Left ventricle myocardium inferior (tissue), 1 donor: Measurements from ENCODE around the gene MYH9. TPM values are rescaled to one million over a fixed set of nuclear protein-coding genes. Genes with fewer than 3 reads are reported as not detected.
"Not testable (repeated sequence)": the region's sequence is repeated elsewhere in the genome, so short reads cannot be mapped to it uniquely, and the experiment has no call there.

Source experiments
- DNase-seq: peaks from one replicate; pipeline ENCODE4 v3.0.0-alpha.2; 2020
- H3K27ac ChIP-seq: fragments of 200-600 bp; replicated peaks from 2 replicates; pipeline ENCODE4 v1.8.0; 2021
- H3K27me3 ChIP-seq: fragments of 200-600 bp; 2 replicates; pipeline ENCODE4 v1.8.0; 2021; ENCODE audit warnings: low read depth
- H3K36me3 ChIP-seq: fragments of 200-600 bp; 2 replicates; pipeline ENCODE4 v1.8.0; 2021
- H3K4me1 ChIP-seq: fragments of 200-600 bp; 2 replicates; pipeline ENCODE4 v1.8.0; 2021
- H3K4me3 ChIP-seq: fragments of 200-600 bp; 2 replicates; pipeline ENCODE4 v1.8.0; 2021; ENCODE audit warnings: mild to moderate bottlenecking, moderate library complexity
- H3K9me3 ChIP-seq: fragments of 200-600 bp; replicated peaks from 2 replicates; pipeline ENCODE4 v1.8.0; 2021
- CTCF ChIP-seq: fragments of 200-600 bp; IDR thresholded peaks from 2 replicates; pipeline ENCODE4 v1.8.0; 2021; ENCODE audit warnings: antibody characterized with exemption, mild to moderate bottlenecking, borderline replicate concordance
- intact Hi-C: fragments of 100-400 bp; cut with micrococcal nuclease; formaldehyde crosslinking; loops from one replicate; pipeline ENCODE4 v1.11.0; 2022
- total RNA-seq: library from RNA; stranded (reverse); fragmentation: NEBNext Ultra II Directional; extraction: Animal tissue kit (Norgen Biotek cat#: 25700); gene quantifications from one replicate; pipeline ENCODE4 v1.2.1, GENCODE V29; 2021
- donor health status: DM: no; HTN: yes; CAD: no; lungs with severe emphysema.

The MYH9 gene
- total RNA-seq, 1 donor from 2014 or later = 150 TPM

- no peaks in the 10 kb centered on the region for H3K9me3 ChIP-seq
- intact Hi-C loops = no loop called here
- peak; percentile 13 for DNase-seq
- H3K36me3 ChIP-seq = peaks cover 90% of the 10 kb centered on the region
- no peaks in the 10 kb centered on the region for H3K4me1 ChIP-seq
- no peak for TF ChIP-seq CTCF
- H3K4me3 ChIP-seq = no peak overlapping the region
- H3K27me3 ChIP-seq = no peaks in the 10 kb centered on the region
- H3K27ac ChIP-seq = no peak overlapping the region
These were observed 94.0 kb downstream of the MYH9 start for GRCh38 chr22:36293606-36294292.

- H3K4me3 ChIP-seq = no peak overlapping the region
- H3K36me3 ChIP-seq = peaks cover 90% of the 10 kb centered on the region
- peak overlapping the region; percentile 1 for H3K27ac ChIP-seq
- no peaks in the 10 kb centered on the region for H3K4me1 ChIP-seq
- peak; percentile 8 for DNase-seq
- no peak for TF ChIP-seq CTCF
- intact Hi-C loops = no loop called here
- no peaks in the 10 kb centered on the region for H3K9me3 ChIP-seq
- H3K27me3 ChIP-seq = no peaks in the 10 kb centered on the region
These were observed 94.8 kb downstream of the MYH9 start for GRCh38 chr22:36292823-36293530.

- H3K4me1 ChIP-seq = peaks cover 1% of the 10 kb centered on the region
- DNase-seq = peak; percentile 15
- intact Hi-C loops = no loop called here
- H3K36me3 ChIP-seq = peaks cover 90% of the 10 kb centered on the region
- TF ChIP-seq CTCF = no peak
- no peak overlapping the region for H3K4me3 ChIP-seq
- peak overlapping the region; percentile 1 for H3K27ac ChIP-seq
- H3K27me3 ChIP-seq = no peaks in the 10 kb centered on the region
- no peaks in the 10 kb centered on the region for H3K9me3 ChIP-seq
These were observed 95.7 kb downstream of the MYH9 start for GRCh38 chr22:36291831-36292740.

GRCh38 chr22:36290391-36291075 is 97.2 kb downstream of the MYH9 start:
- peaks cover 90% of the 10 kb centered on the region for H3K36me3 ChIP-seq
- peaks cover 17% of the 10 kb centered on the region for H3K4me1 ChIP-seq
- intact Hi-C loops, H3K27me3 ChIP-seq, H3K27ac ChIP-seq, H3K4me3 ChIP-seq, H3K9me3 ChIP-seq: not testable (repeated sequence)
- peak; percentile 6 for DNase-seq

- H3K27ac ChIP-seq, intact Hi-C loops, H3K9me3 ChIP-seq, H3K27me3 ChIP-seq, DNase-seq, H3K4me3 ChIP-seq: not testable (repeated sequence)
- Histone ChIP-seq H3K4me1 (peaks cover 23% of the 10 kb centered on the region), H3K36me3 (peaks cover 90% of the 10 kb centered on the region)
These were observed 97.8 kb downstream of the MYH9 start for GRCh38 chr22:36289948-36290371.

GRCh38 chr22:36289406-36289870 is 98.3 kb downstream of the MYH9 start:
- intact Hi-C loops = no loop called here
- H3K4me1 ChIP-seq = peaks cover 26% of the 10 kb centered on the region

More at GRCh38 chr22:36289406-36289870, 98.3 kb downstream of the MYH9 start:
- H3K27ac ChIP-seq = no peak overlapping the region
- H3K27me3 ChIP-seq = no peaks in the 10 kb centered on the region
- no peak for DNase-seq
- peaks cover 90% of the 10 kb centered on the region for H3K36me3 ChIP-seq
- H3K9me3 ChIP-seq = no peaks in the 10 kb centered on the region
- H3K4me3 ChIP-seq = no peak overlapping the region
- no peak for TF ChIP-seq CTCF
